OCI-LY1 (cell line): ENCODE data around the gene PLPP1.

Source experiments
- EZH2 ChIP-seq: fragments of 200-600 bp; sonication (generic), shearing (Covaris generic); IDR thresholded peaks from 2 replicates; pipeline ENCODE4 v1.8.0; 2017; ENCODE audit warnings: borderline replicate concordance, mixed run types, mild to moderate bottlenecking, antibody characterized with exemption, low read length, moderate library complexity, mixed read lengths
- TF ChIP-seq, protein P1 (sequence below): fragments of 200-600 bp; sonication (generic), shearing (Covaris generic); IDR thresholded peaks from 2 replicates; pipeline ENCODE4 v1.5.1; 2017; ENCODE audit warnings: mild to moderate bottlenecking, antibody characterized with exemption, low read length, moderate library complexity, mixed read lengths

DNA sequence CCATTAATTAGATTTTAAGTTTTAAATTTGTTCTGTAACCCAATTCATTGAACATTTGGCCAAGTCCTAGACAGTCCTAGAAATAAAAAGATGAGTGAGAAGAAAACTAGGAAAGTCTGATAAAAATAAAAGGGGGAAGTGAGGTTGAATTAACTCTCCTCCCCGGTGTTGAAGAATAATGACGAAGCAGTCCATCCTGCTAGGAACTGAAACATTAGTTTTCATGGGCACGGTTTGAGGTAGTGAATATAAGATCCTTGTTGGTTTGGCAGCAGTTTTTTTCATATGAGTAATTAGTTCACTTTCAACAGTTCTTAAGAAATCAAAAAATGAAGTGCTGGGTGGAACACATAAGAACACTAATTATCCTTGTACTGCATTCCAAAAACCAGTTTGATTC is 123.9 kb downstream of the PLPP1 start:
- TF ChIP-seq, protein P1, sequence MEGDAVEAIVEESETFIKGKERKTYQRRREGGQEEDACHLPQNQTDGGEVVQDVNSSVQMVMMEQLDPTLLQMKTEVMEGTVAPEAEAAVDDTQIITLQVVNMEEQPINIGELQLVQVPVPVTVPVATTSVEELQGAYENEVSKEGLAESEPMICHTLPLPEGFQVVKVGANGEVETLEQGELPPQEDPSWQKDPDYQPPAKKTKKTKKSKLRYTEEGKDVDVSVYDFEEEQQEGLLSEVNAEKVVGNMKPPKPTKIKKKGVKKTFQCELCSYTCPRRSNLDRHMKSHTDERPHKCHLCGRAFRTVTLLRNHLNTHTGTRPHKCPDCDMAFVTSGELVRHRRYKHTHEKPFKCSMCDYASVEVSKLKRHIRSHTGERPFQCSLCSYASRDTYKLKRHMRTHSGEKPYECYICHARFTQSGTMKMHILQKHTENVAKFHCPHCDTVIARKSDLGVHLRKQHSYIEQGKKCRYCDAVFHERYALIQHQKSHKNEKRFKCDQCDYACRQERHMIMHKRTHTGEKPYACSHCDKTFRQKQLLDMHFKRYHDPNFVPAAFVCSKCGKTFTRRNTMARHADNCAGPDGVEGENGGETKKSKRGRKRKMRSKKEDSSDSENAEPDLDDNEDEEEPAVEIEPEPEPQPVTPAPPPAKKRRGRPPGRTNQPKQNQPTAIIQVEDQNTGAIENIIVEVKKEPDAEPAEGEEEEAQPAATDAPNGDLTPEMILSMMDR: no peak
- no peak for TF ChIP-seq EZH2
